H1 (cell line): ENCODE measurements around the gene C2CD4A. TPM values are rescaled to one million over a fixed set of nuclear protein-coding genes. Genes with fewer than 3 reads are reported as not detected.

Experiments
- CTCF ChIA-PET: fragments of 300-600 bp; sonication (Branson Sonifier 250); formaldehyde crosslinking; loops from one replicate; lab custom pipeline; 2021; ENCODE audit not compliant: partially characterized antibody; lab: Charles Lee
- POLR2A ChIA-PET: fragments of 300-600 bp; sonication (Branson Sonifier 250); formaldehyde crosslinking; loops from one replicate; lab custom pipeline; 2021; ENCODE audit warnings: inconsistent platforms; ENCODE audit not compliant: partially characterized antibody; lab: Charles Lee
- DNase-seq, 2 experiments: peaks; one replicate each; pipeline versions ENCODE4 v3.0.0 to v3.0.0-alpha.2; 2010 to 2022; ENCODE audit warnings: low spot score in 2 of 2, low read depth in 1 of 2, mixed read lengths in 1 of 2
- FAIRE-seq: peaks from 2 replicates; lab custom pipeline; 2011; peaks lifted over from hg19 to GRCh38; lab: Jason Lieb, UNC
- H2AFZ ChIP-seq: 2 replicates; pipeline ENCODE4 v1.8.1; 2012; ENCODE audit warnings: low read length, inconsistent platforms
- H2AK5ac ChIP-seq: 2 replicates; pipeline ENCODE4 v1.6.1; 2013; ENCODE audit warnings: low read depth, low read length
- H2BK120ac ChIP-seq: replicated peaks from 2 replicates; pipeline ENCODE3; 2013; ENCODE audit warnings: low read depth, low read length, inconsistent platforms
- H2BK12ac ChIP-seq: 2 replicates; pipeline ENCODE4 v1.6.1; 2013; ENCODE audit warnings: low read depth, low read length
- H2BK15ac ChIP-seq: 2 replicates; pipeline ENCODE4 v1.6.1; 2013; ENCODE audit warnings: low read length
- H2BK20ac ChIP-seq: 2 replicates; pipeline ENCODE4 v1.6.1; 2013; ENCODE audit warnings: low read length
- H2BK5ac ChIP-seq: 2 replicates; pipeline ENCODE4 v1.6.1; 2013; ENCODE audit warnings: low read depth, low read length
- H3K14ac ChIP-seq: 2 replicates; pipeline ENCODE4 v1.6.1; 2013; ENCODE audit warnings: inconsistent platforms; ENCODE audit not compliant: insufficient read length
- H3K18ac ChIP-seq: 2 replicates; pipeline ENCODE4 v1.6.1; 2013; ENCODE audit warnings: low read length; ENCODE audit errors: extremely low read depth
- H3K23ac ChIP-seq: 2 replicates; pipeline ENCODE4 v1.6.1; 2013; ENCODE audit warnings: inconsistent platforms; ENCODE audit not compliant: insufficient read length
- H3K23me2 ChIP-seq: 2 replicates; pipeline ENCODE4 v1.6.1; 2013; ENCODE audit warnings: low read depth, low read length
- H3K27ac ChIP-seq: 2 replicates; pipeline ENCODE4 v1.6.1; 2011; ENCODE audit warnings: low read depth, low read length, inconsistent platforms
- H3K27me3 ChIP-seq, 4 experiments: replicated peaks in 1 of 4; 1 replicate in 1 of 4; 2 replicates in 3 of 4; pipeline versions ENCODE4 v1.6.1 to v1.8.1; 2011 to 2013; ENCODE audit warnings: low read length in 3 of 4, mild to moderate bottlenecking in 3 of 4, inconsistent platforms in 2 of 4, mixed read lengths in 2 of 4, moderate library complexity in 1 of 4; ENCODE audit not compliant: control insufficient read depth in 3 of 4, insufficient read depth in 3 of 4; ENCODE audit errors: extremely low read depth in 1 of 4
- H3K36me3 ChIP-seq, 4 experiments: 2 replicates each; pipeline versions ENCODE4 v1.6.1 to v1.8.1; 2011 to 2013; ENCODE audit warnings: mild to moderate bottlenecking in 4 of 4, low read length in 3 of 4, moderate library complexity in 2 of 4, control low read depth in 1 of 4, inconsistent platforms in 1 of 4; ENCODE audit not compliant: insufficient read depth in 4 of 4, control insufficient read depth in 2 of 4
- H3K4ac ChIP-seq: replicated peaks from 2 replicates; pipeline ENCODE3; 2013; ENCODE audit warnings: low read length, low read depth, mixed read lengths, inconsistent platforms; ENCODE audit not compliant: insufficient read length
- H3K4me1 ChIP-seq, 4 experiments: replicated peaks in 1 of 4; 1 replicate in 1 of 4; 2 replicates in 3 of 4; pipeline versions ENCODE4 v1.6.1 to v1.8.1; 2011 to 2013; ENCODE audit warnings: low read length in 3 of 4, inconsistent platforms in 2 of 4, mixed read lengths in 1 of 4; ENCODE audit not compliant: insufficient read depth in 4 of 4, control insufficient read depth in 3 of 4
- H3K4me2 ChIP-seq, 2 experiments: 2 replicates each; pipeline versions ENCODE4 v1.6.1 to v1.8.1; 2011 to 2013; ENCODE audit warnings: low read depth in 2 of 2, low read length in 2 of 2, control low read depth in 1 of 2, inconsistent platforms in 1 of 2, mild to moderate bottlenecking in 1 of 2; ENCODE audit not compliant: insufficient read depth in 1 of 2
- H3K4me3 ChIP-seq, 4 experiments: fragments of 200-600, 300-600 bp in 1 of 4; sonication (generic), shearing (Covaris generic), sonication (Bioruptor Twin) in 1 of 4; 2 replicates each; pipeline versions ENCODE4 v1.5.1 to v1.8.1; 2011 to 2016; ENCODE audit warnings: low read length in 4 of 4, low read depth in 3 of 4, control low read depth in 2 of 4, inconsistent platforms in 2 of 4, mild to moderate bottlenecking in 2 of 4, mixed read lengths in 1 of 4, moderate library complexity in 1 of 4; ENCODE audit not compliant: insufficient read depth in 2 of 4; ENCODE audit errors: extremely low read depth in 1 of 4
- H3K56ac ChIP-seq: replicated peaks from 2 replicates; pipeline ENCODE3; 2013; ENCODE audit warnings: low read depth, mild to moderate bottlenecking, mixed read lengths, low read length, inconsistent platforms; ENCODE audit not compliant: insufficient read length
- H3K79me1 ChIP-seq: 2 replicates; pipeline ENCODE4 v1.6.1; 2013; ENCODE audit warnings: low read depth, low read length, control low read depth
- H3K79me2 ChIP-seq, 2 experiments: 2 replicates each; pipeline versions ENCODE4 v1.6.1 to v1.8.1; 2012 to 2013; ENCODE audit warnings: low read length in 2 of 2, mild to moderate bottlenecking in 2 of 2, inconsistent platforms in 1 of 2; ENCODE audit not compliant: insufficient read depth in 2 of 2, control insufficient read depth in 1 of 2
- H3K9ac ChIP-seq, 4 experiments: replicated peaks in 1 of 4; 1 replicate in 1 of 4; 2 replicates in 3 of 4; pipeline versions ENCODE4 v1.6.1 to v1.8.1; 2011 to 2013; ENCODE audit warnings: low read depth in 3 of 4, low read length in 3 of 4, control low read depth in 2 of 4, mild to moderate bottlenecking in 2 of 4, moderate library complexity in 2 of 4, inconsistent platforms in 1 of 4; ENCODE audit errors: extremely low read depth in 1 of 4
- H3K9me3 ChIP-seq, 2 experiments: 2 replicates each; pipeline versions ENCODE4 v1.6.1 to v1.8.1; 2012 to 2013; ENCODE audit warnings: mild to moderate bottlenecking in 2 of 2, moderate library complexity in 2 of 2, control low read depth in 1 of 2, inconsistent platforms in 1 of 2, low read depth in 1 of 2, low read length in 1 of 2, mixed read lengths in 1 of 2; ENCODE audit not compliant: insufficient read depth in 2 of 2
- H4K20me1 ChIP-seq, 2 experiments: replicated peaks in 1 of 2; 2 replicates each; pipeline versions ENCODE3 to v1.8.1; 2011 to 2013; ENCODE audit warnings: inconsistent platforms in 2 of 2, low read length in 2 of 2, mild to moderate bottlenecking in 1 of 2; ENCODE audit not compliant: insufficient read depth in 2 of 2, control insufficient read depth in 1 of 2
- H4K5ac ChIP-seq: 2 replicates; pipeline ENCODE4 v1.6.1; 2013; ENCODE audit warnings: low read length, low read depth, mixed read lengths, inconsistent platforms; ENCODE audit not compliant: insufficient read length
- H4K8ac ChIP-seq: 2 replicates; pipeline ENCODE4 v1.8.0; 2013; ENCODE audit warnings: mild to moderate bottlenecking, moderate library complexity, low read length, inconsistent platforms; ENCODE audit not compliant: insufficient read depth; ENCODE audit errors: extremely low read depth
- H4K91ac ChIP-seq: replicated peaks from 2 replicates; pipeline ENCODE3; 2013; ENCODE audit warnings: low read length, mixed read lengths, inconsistent platforms; ENCODE audit not compliant: insufficient read length
- ASH2L ChIP-seq: fragments of 200-600, 300-600 bp; sonication (generic); IDR thresholded peaks from one replicate; pipeline ENCODE4 v1.7.1; 2017; ENCODE audit warnings: low read length
- FOSL1 ChIP-seq: IDR thresholded peaks from 2 replicates; pipeline ENCODE4 v1.6.1; 2011; ENCODE audit warnings: mild to moderate bottlenecking, low read depth, low read length, moderate library complexity; ENCODE audit not compliant: insufficient read depth
- JUN ChIP-seq: IDR thresholded peaks from 2 replicates; pipeline ENCODE4 v1.6.1; 2011; ENCODE audit warnings: low read depth, mild to moderate bottlenecking, improper control_type of control experiment, low read length
- JUND ChIP-seq: IDR thresholded peaks from 2 replicates; pipeline ENCODE4 v1.6.1; 2011; ENCODE audit warnings: mild to moderate bottlenecking, improper control_type of control experiment, low read length
- NRF1 ChIP-seq: IDR thresholded peaks from 2 replicates; pipeline ENCODE4 v1.6.1; 2011; ENCODE audit warnings: mild to moderate bottlenecking, low read depth, low read length, improper control_type of control experiment
- RAD21 ChIP-seq, 2 experiments: IDR thresholded peaks in 1 of 2; conservative IDR thresholded peaks in 1 of 2; 2 replicates each; pipeline ENCODE4 v1.6.1; 2011; ENCODE audit warnings: low read depth in 2 of 2, low read length in 2 of 2, improper control_type of control experiment in 1 of 2, inconsistent platforms in 1 of 2, mild to moderate bottlenecking in 1 of 2, moderate library complexity in 1 of 2
- SIN3A ChIP-seq, 2 experiments: IDR thresholded peaks in 1 of 2; conservative IDR thresholded peaks in 1 of 2; 2 replicates each; pipeline ENCODE4 v1.6.1; 2011 to 2012; ENCODE audit warnings: low read length in 2 of 2, improper control_type of control experiment in 1 of 2, low read depth in 1 of 2, mild to moderate bottlenecking in 1 of 2
- SRF ChIP-seq: IDR thresholded peaks from 2 replicates; pipeline ENCODE4 v1.6.1; 2011; ENCODE audit warnings: mild to moderate bottlenecking, low read depth, low read length, moderate library complexity
- WGBS, 2 experiments: shearing (Covaris generic) in 1 of 2; methylation state at CpG; one replicate each; pipeline versions ENCODE4 v1.1.6 to v1.1.7; 2013 to 2015; ENCODE audit warnings: low lambda C conversion rate in 2 of 2, mixed read lengths in 2 of 2, inconsistent platforms in 1 of 2, low coverage in 1 of 2, missing lambda C conversion rate in 1 of 2; ENCODE audit not compliant: insufficient replicate concordance in 2 of 2, insufficient coverage in 1 of 2, insufficient read length in 1 of 2; ENCODE audit errors: extremely low coverage in 1 of 2, missing lambda C conversion rate in 1 of 2; 5-methylcytosine and 5-hydroxymethylcytosine counted together
- polyA plus RNA-seq, 7 experiments: library from polyadenylated mRNA; depleted of rRNA in 3 of 7; stranded (reverse) in 5 of 7; unstranded in 2 of 7; fragments of >200 nt in 5 of 7; fragments of 200-250 nt in 2 of 7; gene quantifications; 1 replicate in 5 of 7; 2 replicates in 1 of 7; 4 replicates in 1 of 7; pipeline versions ENCODE4 v1.2.1 to v1.2.3, GENCODE V29; 2011 to 2013; ENCODE audit warnings: missing spikeins in 2 of 7, mixed read lengths in 2 of 7
- total RNA-seq: library from RNA; stranded (reverse); fragmentation: NEBNext Ultra II Directional; extraction: Animal tissue kit (Norgen Biotek cat#: 25700); gene quantifications from 2 replicates; pipeline ENCODE4 v1.2.1, GENCODE V29; 2021
- TF ChIP-seq, protein P1 (sequence below), 3 experiments: IDR thresholded peaks; 1 replicate in 2 of 3; 2 replicates in 1 of 3; pipeline versions ENCODE4 v1.5.1 to v1.6.1; 2011; ENCODE audit warnings: low read length in 3 of 3, mild to moderate bottlenecking in 3 of 3, inconsistent platforms in 2 of 3, low read depth in 1 of 3, moderate library complexity in 1 of 3; ENCODE audit not compliant: insufficient read depth in 1 of 3; ENCODE audit errors: control extremely low read depth in 1 of 3
- TF ChIP-seq, protein P2 (sequence below): IDR thresholded peaks from 2 replicates; pipeline ENCODE4 v1.6.1; 2011; ENCODE audit warnings: low read depth, mild to moderate bottlenecking, low read length; ENCODE audit not compliant: insufficient read depth

Gene C2CD4A
- total and polyA plus RNA-seq, 2 of the 8 experiments (the other 6 are each of a cell fraction or from before 2014, with no cell fraction given): not detected

GRCh38 chr15:62104401-62104800, 37.6 kb downstream of the C2CD4A start:
- no peaks in the 10 kb centered on the region for H3K36me3 ChIP-seq
- 81% methylated on average over 3 of the region's 3 CpGs; no CpG with 5 or more reads in 1 of the 2 experiments for WGBS, 2 experiments
- H4K5ac ChIP-seq: no peak overlapping the region
- no peak for DNase-seq
- H4K8ac ChIP-seq: no peak overlapping the region
- H3K23me2 ChIP-seq: no peaks in the 10 kb centered on the region
- no peak overlapping the region for H2AFZ ChIP-seq
- no peak overlapping the region for H3K4me3 ChIP-seq
- H2BK5ac ChIP-seq: no peak overlapping the region
- no peak overlapping the region for H3K4ac ChIP-seq
- no peak overlapping the region for H3K14ac ChIP-seq
- no peak overlapping the region for H3K56ac ChIP-seq
- no peak overlapping the region for H2BK20ac ChIP-seq
- H3K27ac ChIP-seq: no peak overlapping the region
- no peaks in the 10 kb centered on the region for H3K9me3 ChIP-seq
- no peak overlapping the region for H2BK15ac ChIP-seq
- no peaks in the 10 kb centered on the region for H3K4me1 ChIP-seq
- TF ChIP-seq JUN (no peak), SIN3A (conservative IDR thresholded peaks at IDR 0.05 in 1 of 2, IDR thresholded peaks at IDR 0.05 in 1 of 2; ENCODE audit: low read depth in 1 of 2, low read length in 2 of 2) (no peak), JUND (no peak), RAD21 (IDR thresholded peaks at IDR 0.05 in 1 of 2, conservative IDR thresholded peaks at IDR 0.05 in 1 of 2; ENCODE audit: low read depth in 2 of 2, low read length in 2 of 2) (no peak), ASH2L (no peak), FOSL1 (no peak), NRF1 (no peak), SRF (no peak)
- TF ChIP-seq, protein P1, sequence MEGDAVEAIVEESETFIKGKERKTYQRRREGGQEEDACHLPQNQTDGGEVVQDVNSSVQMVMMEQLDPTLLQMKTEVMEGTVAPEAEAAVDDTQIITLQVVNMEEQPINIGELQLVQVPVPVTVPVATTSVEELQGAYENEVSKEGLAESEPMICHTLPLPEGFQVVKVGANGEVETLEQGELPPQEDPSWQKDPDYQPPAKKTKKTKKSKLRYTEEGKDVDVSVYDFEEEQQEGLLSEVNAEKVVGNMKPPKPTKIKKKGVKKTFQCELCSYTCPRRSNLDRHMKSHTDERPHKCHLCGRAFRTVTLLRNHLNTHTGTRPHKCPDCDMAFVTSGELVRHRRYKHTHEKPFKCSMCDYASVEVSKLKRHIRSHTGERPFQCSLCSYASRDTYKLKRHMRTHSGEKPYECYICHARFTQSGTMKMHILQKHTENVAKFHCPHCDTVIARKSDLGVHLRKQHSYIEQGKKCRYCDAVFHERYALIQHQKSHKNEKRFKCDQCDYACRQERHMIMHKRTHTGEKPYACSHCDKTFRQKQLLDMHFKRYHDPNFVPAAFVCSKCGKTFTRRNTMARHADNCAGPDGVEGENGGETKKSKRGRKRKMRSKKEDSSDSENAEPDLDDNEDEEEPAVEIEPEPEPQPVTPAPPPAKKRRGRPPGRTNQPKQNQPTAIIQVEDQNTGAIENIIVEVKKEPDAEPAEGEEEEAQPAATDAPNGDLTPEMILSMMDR (IDR thresholded peaks at IDR 0.05; ENCODE audit: control extremely low read depth in 1 of 3, insufficient read depth in 1 of 3, low read depth in 1 of 3, low read length in 3 of 3): no peak
- TF ChIP-seq, protein P2, sequence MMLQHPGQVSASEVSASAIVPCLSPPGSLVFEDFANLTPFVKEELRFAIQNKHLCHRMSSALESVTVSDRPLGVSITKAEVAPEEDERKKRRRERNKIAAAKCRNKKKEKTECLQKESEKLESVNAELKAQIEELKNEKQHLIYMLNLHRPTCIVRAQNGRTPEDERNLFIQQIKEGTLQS: no peak
- TF ChIP-seq, all 59 proteins: peak for 0
- ChIA-PET POLR2A (no interaction called here), CTCF (interaction anchor here (1.0 to 1.4 kb wide), 3 partner anchors 21 to 202 kb away, joined by 3 to 4 read pairs (median 3); no protein-coding TSS in a partner anchor)
- no peaks in the 10 kb centered on the region for H4K20me1 ChIP-seq
- no peaks in the 10 kb centered on the region for H3K27me3 ChIP-seq
- H2BK120ac ChIP-seq: no peak overlapping the region
- no peak overlapping the region for H4K91ac ChIP-seq
- FAIRE-seq: no peak
- H2AK5ac ChIP-seq: no peak overlapping the region
- no peak overlapping the region for H2BK12ac ChIP-seq
- no peak overlapping the region for H3K4me2 ChIP-seq
- no peak overlapping the region for H3K23ac ChIP-seq
- no peak overlapping the region for H3K18ac ChIP-seq
- no peaks in the 10 kb centered on the region for H3K79me2 ChIP-seq
- H3K9ac ChIP-seq: no peak overlapping the region
- no peaks in the 10 kb centered on the region for H3K79me1 ChIP-seq
